IPS-18a (cell line): ENCODE measurements around the gene CBR3.
"Not testable (repeated sequence)": the region's sequence is repeated elsewhere in the genome, so short reads cannot be mapped to it uniquely, and the experiment has no call there.

Source experiments
- H3K27ac ChIP-seq: one replicate; pipeline ENCODE4 v1.5.1; 2013; ENCODE audit warnings: low read length
- H3K27me3 ChIP-seq: one replicate; pipeline ENCODE4 v1.6.1; 2013; ENCODE audit warnings: mild to moderate bottlenecking, low read length; ENCODE audit not compliant: control insufficient read depth, insufficient read depth
- H3K36me3 ChIP-seq: one replicate; pipeline ENCODE4 v1.6.1; 2013; ENCODE audit warnings: low read depth, low read length; ENCODE audit not compliant: control insufficient read depth
- H3K4me1 ChIP-seq: one replicate; pipeline ENCODE4 v1.6.1; 2013; ENCODE audit warnings: low read depth, low read length; ENCODE audit not compliant: control insufficient read depth
- H3K4me3 ChIP-seq: one replicate; pipeline ENCODE4 v1.5.1; 2013; ENCODE audit warnings: low read length
- H3K9ac ChIP-seq: one replicate; pipeline ENCODE4 v1.6.1; 2013; ENCODE audit warnings: mild to moderate bottlenecking, low read length, moderate library complexity
- H3K9me3 ChIP-seq: one replicate; pipeline ENCODE4 v1.6.1; 2013; ENCODE audit warnings: low read depth, low read length; ENCODE audit not compliant: control insufficient read depth

The CBR3 gene

GRCh38 chr21:36134803-36135390, at the start of gene CBR3:
Gene CBR3, plus strand, starts transcription at chr21:36135079. Its CDS starts 114 bp downstream, at chr21:36135193.
- Histone ChIP-seq H3K4me3 (peak within 1 kb of the TSS; percentile 58), H3K9ac (no peak within 1 kb of the TSS), H3K9me3 (no peaks in the 10 kb centered on the region), H3K4me1 (peaks cover 8% of the 10 kb centered on the region), H3K27me3 (peaks cover 59% of the 10 kb centered on the region), H3K36me3 (no peaks in the 10 kb centered on the region), H3K27ac (no peak within 1 kb of the TSS)

GRCh38 chr21:36087362-36088138, 47.3 kb upstream of the CBR3 start:
- no peak overlapping the region for H3K4me3 ChIP-seq
- no peaks in the 10 kb centered on the region for H3K9me3 ChIP-seq
- H3K27me3 ChIP-seq = no peaks in the 10 kb centered on the region
- no peak overlapping the region for H3K9ac ChIP-seq
- peaks cover 5% of the 10 kb centered on the region for H3K4me1 ChIP-seq
- H3K36me3 ChIP-seq = no peaks in the 10 kb centered on the region
- no peak overlapping the region for H3K27ac ChIP-seq

- Histone ChIP-seq H3K4me1 (peaks cover 6% of the 10 kb centered on the region), H3K27me3 (no peaks in the 10 kb centered on the region), H3K9ac (no peak overlapping the region), H3K9me3 (peaks cover 9% of the 10 kb centered on the region), H3K27ac (no peak overlapping the region), H3K4me3 (no peak overlapping the region), H3K36me3 (no peaks in the 10 kb centered on the region)
Observed at GRCh38 chr21:36089946-36090345, 44.9 kb upstream of the CBR3 start.

- Histone ChIP-seq H3K9me3 (peaks cover 9% of the 10 kb centered on the region), H3K27ac (no peak overlapping the region), H3K9ac (no peak overlapping the region), H3K27me3 (no peaks in the 10 kb centered on the region), H3K4me3 (no peak overlapping the region), H3K36me3 (no peaks in the 10 kb centered on the region), H3K4me1 (peaks cover 27% of the 10 kb centered on the region)
Observed at GRCh38 chr21:36092681-36093080, 42.2 kb upstream of the CBR3 start.

- Histone ChIP-seq H3K27ac (no peak overlapping the region), H3K36me3 (no peaks in the 10 kb centered on the region), H3K9ac (no peak overlapping the region), H3K4me1 (peaks cover 35% of the 10 kb centered on the region), H3K27me3 (no peaks in the 10 kb centered on the region), H3K9me3 (peaks cover 9% of the 10 kb centered on the region), H3K4me3 (no peak overlapping the region)
Observed at GRCh38 chr21:36093512-36093911, 41.4 kb upstream of the CBR3 start.

GRCh38 chr21:36096398-36097290, 38.2 kb upstream of the CBR3 start:
- Histone ChIP-seq H3K27ac (peak overlapping the region; percentile 19), H3K9me3 (peaks cover 9% of the 10 kb centered on the region), H3K36me3 (no peaks in the 10 kb centered on the region), H3K9ac (peak overlapping the region; percentile 41), H3K27me3 (no peaks in the 10 kb centered on the region), H3K4me1 (peaks cover 61% of the 10 kb centered on the region), H3K4me3 (no peak overlapping the region)

- Histone ChIP-seq H3K9ac (peak overlapping the region; percentile 41), H3K9me3 (peaks cover 9% of the 10 kb centered on the region), H3K27me3 (no peaks in the 10 kb centered on the region), H3K36me3 (no peaks in the 10 kb centered on the region), H3K4me1 (peaks cover 60% of the 10 kb centered on the region), H3K4me3 (no peak overlapping the region), H3K27ac (peak overlapping the region; percentile 83)
Observed at GRCh38 chr21:36097427-36098181, 37.3 kb upstream of the CBR3 start.

- peak overlapping the region; percentile 83 for H3K27ac ChIP-seq
- no peaks in the 10 kb centered on the region for H3K36me3 ChIP-seq
- peaks cover 14% of the 10 kb centered on the region for H3K9me3 ChIP-seq
- no peak overlapping the region for H3K4me3 ChIP-seq
- no peaks in the 10 kb centered on the region for H3K27me3 ChIP-seq
- no peak overlapping the region for H3K9ac ChIP-seq
- H3K4me1 ChIP-seq = peaks cover 60% of the 10 kb centered on the region
Observed at GRCh38 chr21:36098182-36098532, 36.7 kb upstream of the CBR3 start.

- Histone ChIP-seq H3K9me3 (peaks cover 8% of the 10 kb centered on the region), H3K9ac (no peak overlapping the region), H3K4me3 (no peak overlapping the region), H3K27me3 (no peaks in the 10 kb centered on the region), H3K36me3 (no peaks in the 10 kb centered on the region), H3K27ac (peak overlapping the region; percentile 83), H3K4me1 (peaks cover 60% of the 10 kb centered on the region)
Observed at GRCh38 chr21:36099000-36099399, 35.9 kb upstream of the CBR3 start.

- H3K27me3 ChIP-seq, H3K9ac ChIP-seq, H3K36me3 ChIP-seq, H3K9me3 ChIP-seq: not testable (repeated sequence)
- H3K27ac ChIP-seq = peak overlapping the region; percentile 80
- peaks cover 64% of the 10 kb centered on the region for H3K4me1 ChIP-seq
- H3K4me3 ChIP-seq = peak overlapping the region; percentile 3
Observed at GRCh38 chr21:36099695-36100211, 35.1 kb upstream of the CBR3 start.
